Measurements from ENCODE around the gene ABAT.
"Not testable (repeated sequence)": the region's sequence is repeated elsewhere in the genome, so short reads cannot be mapped to it uniquely, and the experiment has no call there.

Gene ABAT

DNA sequence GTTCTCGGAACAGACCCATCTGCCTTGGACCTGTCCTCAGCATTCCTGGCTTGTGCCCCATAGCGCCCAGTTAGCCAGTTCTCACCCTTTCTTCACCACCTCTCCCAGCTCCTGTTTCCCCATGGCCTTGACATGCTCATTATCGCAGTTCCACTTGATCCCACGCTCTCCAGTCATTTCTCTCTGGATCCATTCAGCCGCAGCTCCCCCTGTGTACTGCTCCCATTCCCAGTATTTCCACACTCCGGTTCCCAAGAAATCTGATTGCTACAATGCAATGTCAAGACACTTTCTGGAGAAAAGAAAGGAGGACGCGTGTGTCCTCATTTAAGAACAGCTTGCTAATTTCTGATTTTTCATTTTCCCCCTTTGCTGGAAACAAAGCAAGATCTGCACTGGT, 67.7 kb downstream of the ABAT start:
- no peak for DNase-seq (ENCODE audit: low spot score)

DNA sequence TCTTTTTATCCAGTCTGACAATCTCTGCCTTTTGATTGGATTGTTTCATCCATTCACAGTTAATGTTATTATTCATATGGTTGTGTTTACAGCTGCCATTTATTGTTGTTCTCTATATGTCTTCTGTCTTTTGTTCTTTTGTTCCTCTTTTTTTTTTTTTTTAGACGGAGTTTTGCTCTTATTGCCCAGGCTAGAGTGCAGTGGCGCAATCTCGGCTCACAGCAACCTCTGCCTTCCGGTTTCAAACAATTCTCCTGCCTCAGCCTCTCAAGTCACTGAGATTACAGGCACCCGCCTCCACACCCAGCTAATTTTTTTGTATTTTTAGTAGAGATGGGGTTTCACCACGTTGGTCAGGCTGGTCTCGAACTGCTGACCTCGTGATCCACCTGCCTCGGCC, 74.5 kb downstream of the ABAT start:
- DNase-seq (ENCODE audit: low spot score), result not testable (repeated sequence)

DNA sequence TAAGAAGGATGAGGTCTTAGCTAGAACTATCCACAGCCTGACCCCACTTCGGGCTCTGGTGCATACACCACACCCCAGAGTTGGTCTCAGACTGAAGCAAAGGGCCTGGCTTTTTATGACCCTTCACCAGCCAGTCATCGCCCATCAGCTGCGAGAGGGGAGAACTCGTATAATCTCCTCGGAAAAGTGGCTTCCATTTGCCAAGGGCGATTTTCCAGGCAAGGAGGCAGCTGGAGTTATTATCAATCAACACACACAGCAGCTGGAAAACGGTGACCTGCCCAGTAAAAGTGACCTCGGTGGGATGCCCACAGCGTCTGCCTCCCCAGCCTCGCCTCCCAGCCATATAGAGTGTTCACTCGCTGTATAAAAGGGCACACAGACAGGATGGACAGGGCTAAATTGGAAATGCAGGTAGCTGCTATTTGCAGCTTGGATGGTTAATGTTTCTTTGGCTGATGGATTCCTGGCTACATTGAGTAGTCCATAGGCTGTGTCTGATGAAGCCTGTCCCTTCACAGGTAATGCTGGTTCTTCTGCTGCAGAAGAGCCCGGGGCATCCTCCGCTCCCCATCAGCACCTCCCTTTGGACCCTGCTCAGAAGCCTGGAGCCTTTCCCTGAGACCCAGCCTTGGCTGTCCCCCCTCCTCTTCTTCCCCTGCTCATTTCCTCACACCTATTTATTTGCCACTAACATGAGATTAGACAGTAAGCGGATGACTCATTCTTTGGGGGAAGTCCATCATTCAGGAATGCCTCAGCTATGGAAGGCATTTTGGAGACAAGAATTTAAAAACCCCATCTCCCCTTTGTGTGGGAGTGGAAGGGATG, 77.3 kb downstream of the ABAT start:
- DNase-seq (ENCODE audit: low spot score), result no peak

DNA sequence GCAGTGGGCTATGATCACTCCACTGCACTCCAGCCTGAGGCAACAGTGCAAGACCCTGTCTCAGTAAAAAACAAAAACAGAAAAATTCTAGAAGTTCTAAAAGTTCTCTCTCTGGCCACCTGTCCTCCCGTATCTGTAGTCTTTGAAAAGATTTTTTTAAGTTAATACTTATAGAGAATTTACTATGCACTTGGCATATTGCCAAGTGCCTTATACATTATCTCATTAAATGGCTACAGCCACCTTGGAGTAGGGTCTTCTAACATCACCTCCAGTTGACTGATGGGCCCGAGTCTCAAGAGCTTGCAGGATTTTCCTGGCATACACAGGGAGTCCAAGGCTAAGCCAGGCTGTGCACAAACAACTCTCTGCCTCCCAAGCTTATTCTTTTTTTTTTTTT, 78.3 kb downstream of the ABAT start:
- DNase-seq (ENCODE audit: low spot score), result no peak

DNA sequence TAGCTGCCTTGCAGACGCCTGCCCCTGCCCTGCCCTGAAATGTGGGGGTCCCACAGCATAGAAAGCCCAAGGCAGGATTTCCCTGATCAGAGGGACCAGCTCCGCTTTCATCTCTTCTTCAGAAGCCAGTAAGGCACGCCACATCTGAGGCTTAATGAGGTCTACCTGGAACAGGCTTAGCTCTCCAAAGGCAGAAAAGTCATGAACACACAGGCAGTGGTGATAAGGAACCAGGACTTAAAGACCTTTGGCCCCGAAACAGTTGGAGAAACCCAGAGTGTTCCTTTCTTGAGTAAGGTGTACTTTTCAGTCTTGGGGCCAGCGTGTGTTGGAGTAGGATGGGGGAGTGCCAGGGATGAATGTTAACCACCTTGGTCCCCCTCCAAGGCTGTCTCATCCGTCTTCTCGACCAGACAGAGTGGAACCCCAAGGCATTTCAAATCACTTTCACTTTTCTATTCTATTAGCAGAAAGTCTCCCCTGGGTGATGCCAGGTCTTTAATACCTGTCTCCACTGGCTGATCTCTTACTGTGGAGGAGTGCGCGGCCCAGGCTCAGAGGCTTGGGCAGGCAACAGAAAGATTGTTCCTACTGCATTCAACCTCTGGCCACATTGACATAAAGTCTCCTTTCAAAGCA, 79.1 kb downstream of the ABAT start:
- no peak for DNase-seq (ENCODE audit: low spot score)

DNA sequence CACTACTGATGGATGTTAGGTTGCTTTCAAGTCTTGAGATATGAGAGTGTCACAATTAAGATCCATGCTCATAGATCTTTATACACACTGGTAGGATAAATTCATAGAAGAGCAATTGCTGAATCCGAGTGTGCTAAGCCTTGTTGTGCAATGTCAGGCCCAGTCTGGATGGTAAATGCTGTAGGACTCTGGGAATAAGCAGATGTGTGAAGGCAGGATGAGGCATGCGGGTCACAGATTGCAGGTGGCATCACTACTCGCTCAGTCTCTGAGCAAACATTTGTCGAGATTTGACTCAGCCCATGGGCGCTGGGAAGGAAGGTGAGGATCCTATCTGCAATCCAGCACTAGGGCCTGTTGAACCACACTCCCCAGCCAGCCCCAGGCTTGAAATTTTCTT, 82.3 kb downstream of the ABAT start:
- DNase-seq (ENCODE audit: low spot score), result no peak

DNA sequence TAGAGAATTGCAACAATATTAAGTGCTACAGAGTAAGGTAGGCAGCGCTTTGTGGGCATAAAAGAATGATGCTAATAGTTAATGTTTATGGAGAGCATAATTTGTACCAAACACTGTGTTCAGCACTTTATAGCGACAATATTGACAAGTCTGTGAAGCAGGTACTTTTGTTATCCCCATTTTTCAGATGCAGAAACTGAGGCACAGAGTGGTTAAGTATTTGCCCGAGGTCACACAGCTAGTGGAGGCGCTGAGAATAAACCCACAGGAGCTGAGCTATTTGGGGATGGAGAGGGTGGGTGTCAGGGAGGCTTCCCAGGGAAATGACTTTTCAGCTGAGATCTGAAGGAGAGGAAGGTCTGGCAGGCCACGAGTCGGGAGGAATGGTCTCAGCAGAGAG, 83.6 kb downstream of the ABAT start:
- DNase-seq (ENCODE audit: low spot score), result no peak

DNA sequence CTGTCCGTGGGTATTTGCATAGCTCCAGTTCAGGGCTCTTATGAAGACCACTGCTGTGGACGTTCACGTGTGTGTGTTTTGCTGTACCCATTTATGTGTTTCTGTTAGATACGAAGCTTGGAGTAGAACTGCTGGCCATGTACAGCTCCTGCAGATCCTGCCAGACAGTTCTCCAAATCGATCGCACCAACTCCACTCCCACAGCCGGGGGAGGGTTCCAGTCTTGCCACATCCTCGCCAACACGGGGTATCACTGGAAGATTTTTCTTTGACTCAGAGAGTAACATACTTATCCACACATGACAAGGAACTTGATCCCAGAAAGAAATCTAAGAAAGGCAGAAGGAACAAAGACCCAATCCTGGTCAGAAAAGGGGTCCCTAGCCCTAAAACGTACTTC, 85.6 kb downstream of the ABAT start:
- DNase-seq (ENCODE audit: low spot score), result no peak

DNA sequence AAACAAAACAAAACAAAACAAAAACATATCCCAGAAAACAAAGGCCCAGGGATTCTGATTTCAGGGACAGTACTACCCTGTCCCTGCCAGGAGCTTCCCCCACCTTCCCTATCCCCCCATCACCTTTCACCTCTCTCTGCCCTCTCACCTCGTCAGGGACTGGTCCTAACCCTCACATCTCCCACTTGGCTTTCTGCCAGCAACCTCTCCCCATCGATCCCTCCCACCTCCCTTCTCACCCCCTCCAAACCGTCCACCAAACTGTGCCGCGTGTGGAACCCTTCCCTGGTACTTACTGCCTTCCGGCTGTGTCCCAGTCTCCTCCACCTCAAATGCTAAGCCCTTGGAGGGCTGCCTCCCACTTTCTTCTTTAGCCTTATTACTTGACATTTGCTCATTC, 86.7 kb downstream of the ABAT start:
- DNase-seq (ENCODE audit: low spot score), result no peak

DNA sequence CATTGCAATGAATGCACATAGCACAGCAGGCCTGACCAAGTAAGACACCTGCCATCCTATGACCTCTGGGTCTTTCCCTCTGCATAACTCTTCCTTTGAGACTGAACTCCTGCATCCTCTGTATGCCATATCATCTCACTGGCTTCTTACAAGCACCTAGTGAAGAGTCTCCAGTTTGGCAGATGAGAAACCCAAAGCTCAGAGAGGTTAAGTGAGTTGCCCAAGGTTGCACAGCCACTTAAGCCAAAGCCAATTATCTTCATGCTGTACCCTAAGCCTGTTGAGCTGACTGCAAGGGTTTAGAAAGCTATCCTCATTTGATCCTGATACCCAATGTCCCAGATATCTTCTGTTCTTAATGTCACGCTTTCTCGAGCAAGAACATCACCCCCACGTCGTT, 87.8 kb downstream of the ABAT start:
- no peak for DNase-seq (ENCODE audit: low spot score)

DNA sequence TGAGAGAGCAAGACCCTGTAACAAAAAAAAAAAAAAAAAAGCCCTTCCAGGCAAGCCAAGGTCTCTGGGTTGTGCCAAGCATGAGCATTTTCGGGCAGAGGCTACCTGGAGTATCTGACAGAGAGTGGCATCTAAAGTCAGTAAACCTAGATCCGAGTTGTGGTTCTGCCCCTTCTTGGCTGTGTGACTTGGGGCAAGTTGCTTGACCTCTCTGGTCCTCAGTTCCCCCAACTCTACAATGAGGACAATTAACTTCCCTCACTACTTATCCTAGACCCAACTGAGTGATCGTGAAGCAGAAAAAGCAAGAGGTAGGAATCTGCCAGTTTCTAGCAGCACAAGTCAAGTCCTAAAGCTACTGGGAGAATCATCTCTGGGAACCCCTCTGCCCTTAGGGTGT, 88.7 kb downstream of the ABAT start:
- DNase-seq (ENCODE audit: low spot score), result no peak

DNA sequence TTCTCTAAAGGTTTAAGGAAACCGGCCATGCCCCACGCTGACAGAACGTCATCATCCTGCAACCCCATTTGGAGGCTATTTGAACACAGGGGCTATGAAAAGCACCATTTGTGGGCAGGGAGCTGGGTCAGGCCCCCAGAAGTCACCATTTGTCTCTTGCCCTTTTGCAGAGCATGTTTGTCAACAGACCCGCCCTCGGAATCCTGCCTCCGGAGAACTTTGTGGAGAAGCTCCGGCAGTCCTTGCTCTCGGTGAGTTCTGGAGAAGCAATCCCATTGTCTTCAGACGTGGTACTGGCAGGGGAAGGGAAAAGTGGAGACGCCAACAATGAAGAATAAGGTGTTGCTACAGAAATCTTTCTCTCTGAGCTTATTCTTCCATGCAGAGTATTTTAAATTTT, 89.5 kb downstream of the ABAT start:
- DNase-seq (ENCODE audit: low spot score), result no peak

DNA sequence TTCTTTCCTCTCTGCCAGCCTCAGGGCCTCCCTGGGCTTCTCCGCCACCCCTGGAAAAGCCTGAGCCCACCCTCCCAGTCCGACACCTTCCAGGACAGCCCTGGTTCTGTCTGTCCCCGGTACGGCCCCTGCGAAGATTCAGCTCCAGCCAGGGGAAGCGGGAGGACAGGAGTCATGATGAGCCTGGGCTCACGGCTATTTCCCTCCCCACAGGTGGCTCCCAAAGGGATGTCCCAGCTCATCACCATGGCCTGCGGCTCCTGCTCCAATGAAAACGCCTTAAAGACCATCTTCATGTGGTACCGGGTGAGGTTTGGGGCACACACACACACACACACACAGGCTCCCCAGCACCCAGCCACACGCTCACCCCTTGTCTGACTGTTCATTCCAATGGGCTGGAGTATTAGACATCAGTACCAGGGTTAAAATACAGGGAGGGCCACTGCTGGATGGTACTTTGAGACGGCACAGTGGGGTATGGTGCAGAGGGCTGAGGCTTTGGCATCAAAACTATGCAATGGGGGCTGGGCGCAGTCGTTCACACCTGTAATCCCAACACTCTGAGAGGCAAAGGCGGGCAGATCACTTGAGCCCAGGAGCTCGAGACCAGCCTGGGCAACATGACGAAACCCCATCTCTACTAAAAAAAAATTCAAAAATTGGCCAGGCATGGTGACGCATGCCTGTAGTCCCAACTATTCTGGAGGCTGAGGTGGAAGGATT, 90.3 kb downstream of the ABAT start:
- no peak for DNase-seq (ENCODE audit: low spot score)

DNA sequence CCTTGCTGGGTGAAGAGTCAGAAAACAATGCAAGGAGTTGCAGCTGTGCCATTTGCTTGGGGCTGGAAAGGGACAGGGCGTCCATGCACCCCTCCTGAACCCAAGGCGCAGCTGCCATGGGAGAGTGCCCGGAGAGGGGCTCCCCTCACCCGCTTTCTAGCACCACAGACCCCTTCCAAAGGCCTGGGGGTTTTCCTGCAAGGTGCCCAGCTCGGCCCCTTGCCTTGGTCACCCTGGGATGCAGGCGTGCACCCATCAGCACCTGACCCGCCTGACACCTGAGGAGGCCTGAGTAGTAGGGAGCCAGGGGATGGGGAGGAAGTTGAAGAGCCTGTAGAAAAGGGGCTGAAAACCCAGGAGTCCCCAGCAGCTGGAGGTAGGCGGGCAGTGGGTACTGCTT, 92.8 kb downstream of the ABAT start:
- DNase-seq (ENCODE audit: low spot score), result no peak

DNA sequence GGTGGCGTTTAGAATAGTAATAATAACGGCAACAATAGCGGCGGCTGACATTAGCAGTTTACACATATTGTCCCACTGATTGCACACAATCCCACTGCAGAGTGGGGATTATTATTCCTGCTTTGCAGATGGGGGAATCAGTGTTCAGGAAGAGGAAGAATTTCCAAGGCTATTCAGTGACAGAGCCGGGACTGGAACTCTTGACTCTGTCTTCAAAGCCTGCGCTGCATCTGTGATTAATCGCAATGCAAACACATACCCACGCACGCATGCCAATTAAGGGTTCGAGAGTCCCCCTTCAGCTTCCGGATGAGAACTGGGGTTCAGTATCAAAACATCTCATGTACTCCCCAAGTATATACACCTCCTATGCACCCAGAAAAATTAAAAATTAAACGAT, 93.9 kb downstream of the ABAT start:
- DNase-seq (ENCODE audit: low spot score), result no peak

DNA sequence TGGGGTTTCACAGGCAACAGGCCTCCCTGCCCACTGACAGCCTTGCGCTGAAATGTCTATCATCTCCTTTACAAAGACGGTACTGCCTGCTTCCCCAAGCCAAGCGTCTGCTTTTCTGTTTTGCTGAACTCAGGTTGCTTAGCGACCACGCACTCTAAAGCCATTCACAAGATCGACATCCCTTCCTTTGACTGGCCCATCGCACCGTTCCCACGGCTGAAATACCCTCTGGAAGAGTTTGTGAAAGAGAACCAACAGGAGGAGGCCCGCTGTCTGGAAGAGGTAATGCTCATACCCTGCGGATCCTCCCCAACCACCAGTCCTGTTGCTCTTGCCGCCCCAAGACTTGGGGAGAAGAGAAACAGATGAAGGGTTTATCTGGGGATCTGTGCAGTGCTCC, 94.3 kb downstream of the ABAT start:
- no peak for DNase-seq (ENCODE audit: low spot score)

DNA sequence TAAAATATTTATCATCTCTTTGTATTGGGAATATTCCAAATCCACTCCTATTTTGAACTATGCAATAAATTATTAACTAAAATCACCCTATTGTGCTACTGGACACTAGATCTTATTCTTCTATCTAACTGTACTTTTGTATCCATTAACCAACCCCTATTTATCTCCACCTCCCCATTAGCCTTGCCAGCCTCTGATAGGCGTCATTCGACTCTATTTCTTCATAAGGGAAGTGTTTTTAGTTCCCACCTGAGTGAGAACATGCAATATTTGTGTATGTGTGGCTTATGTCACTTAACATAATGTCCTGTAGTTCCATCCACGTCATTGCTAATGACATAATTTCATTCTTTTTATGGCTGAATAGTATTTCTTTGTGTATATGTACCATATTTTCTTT, 99.1 kb downstream of the ABAT start:
- no peak for DNase-seq (ENCODE audit: low spot score)

DNA sequence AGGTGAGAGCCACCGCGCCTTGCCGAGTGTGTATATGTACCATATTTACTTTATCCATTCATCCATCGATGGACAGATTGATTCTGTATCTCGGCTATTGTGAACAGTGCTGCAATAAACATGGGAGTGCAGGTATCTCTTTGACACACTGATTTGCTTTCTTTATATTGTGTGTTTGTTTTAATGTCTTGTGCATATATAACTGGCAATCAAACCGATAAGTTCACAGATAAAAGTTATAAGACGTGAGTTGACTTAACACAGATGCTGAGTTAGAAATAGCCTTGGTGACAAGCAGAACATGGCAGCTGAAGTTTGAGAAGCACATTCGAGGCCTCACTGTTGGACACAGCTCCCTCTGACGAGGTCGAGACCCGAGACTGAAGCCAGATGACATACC, 99.8 kb downstream of the ABAT start:
- DNase-seq (ENCODE audit: low spot score), result no peak

DNA sequence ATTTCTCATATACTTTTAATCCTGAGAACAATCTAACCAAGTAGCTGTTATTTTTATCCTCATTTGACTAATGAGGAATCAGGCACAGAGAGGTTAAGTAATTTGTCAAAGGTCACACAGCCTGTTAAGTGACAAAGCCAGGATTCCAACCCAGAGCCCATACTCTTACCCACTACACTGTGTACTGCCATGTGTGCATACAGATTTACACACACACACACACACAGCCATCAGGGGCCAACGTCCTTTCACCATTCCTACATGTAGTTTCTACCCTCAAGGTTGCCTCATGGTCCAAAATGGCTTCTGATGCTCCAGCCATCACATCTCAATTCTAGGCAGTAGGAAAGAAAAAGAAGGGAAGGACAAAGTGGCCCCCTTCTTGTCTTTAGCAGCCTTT, 100.9 kb downstream of the ABAT start:
- no peak for DNase-seq (ENCODE audit: low spot score)

DNA sequence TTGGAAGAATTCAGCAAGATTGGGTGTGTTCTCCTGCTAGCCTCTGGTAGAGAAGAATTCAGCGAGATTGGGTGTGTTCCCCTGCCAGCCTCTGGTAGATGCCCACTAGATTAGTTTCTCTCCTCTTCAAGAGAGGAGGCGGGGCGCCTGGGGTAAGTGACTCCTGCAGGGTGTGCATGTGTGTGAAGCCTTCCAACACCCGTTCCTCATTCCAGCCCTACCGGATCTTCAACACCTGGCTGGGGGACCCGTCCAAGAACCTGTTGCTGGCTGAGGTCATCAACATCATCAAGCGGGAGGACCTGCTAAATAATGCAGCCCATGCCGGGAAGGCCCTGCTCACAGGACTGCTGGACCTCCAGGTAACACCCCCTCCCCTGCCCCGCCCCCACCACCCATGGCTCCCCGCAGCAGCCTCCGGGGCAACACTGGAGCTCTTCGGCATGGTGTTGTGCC, 101.7 kb downstream of the ABAT start:
- DNase-seq (ENCODE audit: low spot score), result no peak

DNA sequence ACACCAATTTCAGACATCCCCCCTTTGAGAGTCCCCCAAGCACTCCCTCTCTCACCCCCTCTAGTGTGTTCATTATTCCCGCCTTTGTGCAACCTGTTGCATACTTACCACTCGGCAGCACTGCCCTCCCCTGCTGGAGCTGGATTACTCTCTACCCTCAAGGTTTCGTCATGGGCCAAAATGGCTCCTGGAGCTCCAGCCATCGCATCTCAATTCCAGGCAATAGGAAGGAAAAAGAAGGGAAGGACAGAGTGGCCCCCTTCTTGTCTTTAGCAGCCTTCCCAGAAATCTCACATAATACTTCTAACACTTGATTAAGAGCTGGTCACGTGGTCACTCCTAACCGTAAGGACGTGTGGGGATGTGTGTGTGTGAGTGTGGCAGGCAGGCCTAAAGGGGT, 102.8 kb downstream of the ABAT start:
- no peak for DNase-seq (ENCODE audit: low spot score)

DNA sequence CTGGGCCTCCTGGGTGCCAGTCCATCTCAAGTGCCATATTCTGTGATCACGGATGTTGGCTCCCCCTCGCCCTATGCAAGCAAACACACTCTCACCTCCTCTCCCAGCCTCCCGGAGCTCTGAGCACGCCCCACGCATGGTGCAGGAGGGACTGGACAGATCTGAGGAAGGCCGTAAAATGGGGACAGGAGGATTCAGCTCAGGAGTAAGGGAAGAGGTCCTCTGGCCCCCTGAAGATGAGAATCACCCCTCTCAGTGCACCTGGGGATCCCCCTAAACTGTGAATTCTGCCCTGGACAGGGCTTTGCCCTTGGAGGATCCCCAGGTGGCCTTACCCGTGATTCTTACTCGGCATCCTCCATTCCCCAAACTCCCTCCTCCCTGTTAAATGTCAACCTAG, 107.4 kb downstream of the ABAT start:
- DNase-seq (ENCODE audit: low spot score), result no peak

DNA sequence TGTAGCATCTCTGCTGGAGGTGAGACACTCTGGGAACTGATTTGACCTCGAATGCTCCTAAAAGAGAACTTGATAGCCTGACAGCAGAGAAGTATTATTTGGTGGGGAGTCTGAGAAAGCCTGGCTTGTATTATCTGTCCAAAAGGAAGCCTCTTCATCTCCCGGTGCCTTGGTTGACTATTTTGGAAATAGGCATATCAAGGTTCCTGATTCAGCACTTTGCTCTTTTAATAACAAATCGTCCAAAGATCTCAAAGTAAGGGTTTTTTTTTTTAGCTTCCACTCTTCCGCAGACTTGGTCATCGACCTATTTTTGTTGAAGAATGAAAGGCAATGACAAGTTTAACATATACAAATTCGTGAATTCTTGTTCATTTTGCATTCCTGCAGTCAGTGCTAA, 108.3 kb downstream of the ABAT start:
- DNase-seq (ENCODE audit: low spot score), result no peak

All from pons (tissue), 1 donor.